Activated T-helper 1 cell treated with anti-CD3 and anti-CD28 coated beads, Interleukin-12 subunit alpha, Interleukin-12 subunit beta, Interleukin-2, Interleukin-4 antibody, amounts not matched to agents 30 ng/mL and 10 ng/mL and 1 ng/mL, durations not matched to agents 14 hours and 24 hours and 36 hours (primary cell): Measurements from ENCODE around the gene OSBPL9. TPM values are rescaled to one million over a fixed set of nuclear protein-coding genes. Genes with fewer than 3 reads are reported as not detected.

Experiments used
- DNase-seq: peaks from one replicate; pipeline ENCODE4 v3.0.0; 2021; ENCODE audit warnings: low spot score
- H3K27ac Mint-ChIP-seq: one replicate; pipeline ENCODE4 v1.8.0; 2021; ENCODE audit warnings: mild to moderate bottlenecking, mixed read lengths
- H3K27me3 Mint-ChIP-seq: one replicate; pipeline ENCODE4 v1.8.0; 2022; ENCODE audit warnings: mild to moderate bottlenecking, moderate library complexity, mixed read lengths; ENCODE audit not compliant: insufficient read depth
- H3K36me3 Mint-ChIP-seq: one replicate; pipeline ENCODE4 v1.8.0; 2021; ENCODE audit warnings: low read depth, mixed read lengths
- H3K4me1 Mint-ChIP-seq: one replicate; pipeline ENCODE4 v1.8.0; 2021; ENCODE audit warnings: low read depth, mixed read lengths
- H3K4me3 Mint-ChIP-seq: one replicate; pipeline ENCODE4 v1.8.0; 2021; ENCODE audit warnings: mild to moderate bottlenecking, moderate library complexity, mixed read lengths
- H3K9me3 Mint-ChIP-seq: one replicate; pipeline ENCODE4 v1.8.0; 2021; ENCODE audit warnings: mixed read lengths
- intact Hi-C: fragments of 100-400 bp; cut with micrococcal nuclease; formaldehyde crosslinking; loops from one replicate; pipeline ENCODE4 v1.15.1; 2024
- total RNA-seq: library from RNA; stranded (reverse); gene quantifications from 2 replicates; pipeline ENCODE4 v1.2.3, GENCODE V29; 2022

Gene OSBPL9
- total RNA-seq, 1 donor from 2014 or later: 48.1 TPM

DNA sequence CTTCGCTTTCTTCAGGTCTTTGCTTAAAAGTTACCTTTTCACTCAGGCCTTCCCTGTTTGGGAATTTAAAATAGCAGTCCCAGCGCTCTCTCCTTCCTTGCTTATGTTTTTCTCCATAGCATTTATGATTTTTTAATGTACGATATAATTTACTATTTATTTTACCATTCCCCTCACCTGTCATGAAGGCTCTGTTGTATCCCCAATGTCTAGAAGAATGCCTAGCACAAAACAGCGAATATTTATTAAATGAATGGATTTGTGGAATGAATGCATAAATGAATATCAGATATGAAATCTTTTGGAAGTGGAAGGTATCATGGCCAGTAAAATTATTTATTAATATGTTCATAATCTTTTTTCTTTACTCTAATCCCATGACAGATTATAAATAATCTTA is 402 bp upstream of the OSBPL9 start:
- Mint-ChIP-seq H3K36me3 (no peaks in the 10 kb centered on the region), H3K27me3 (peaks cover 5% of the 10 kb centered on the region), H3K9me3 (no peaks in the 10 kb centered on the region), H3K4me3 (no peak overlapping the region), H3K4me1 (peaks cover 22% of the 10 kb centered on the region), H3K27ac (no peak overlapping the region)
- DNase-seq: no peak
- intact Hi-C loops: loop anchor here (2.0 to 10.0 kb wide), 5 partner anchors 48 to 1708 kb away; partner anchors contain the start of genes BTF3L4, CC2D1B, LRP8 and TXNDC12

DNA sequence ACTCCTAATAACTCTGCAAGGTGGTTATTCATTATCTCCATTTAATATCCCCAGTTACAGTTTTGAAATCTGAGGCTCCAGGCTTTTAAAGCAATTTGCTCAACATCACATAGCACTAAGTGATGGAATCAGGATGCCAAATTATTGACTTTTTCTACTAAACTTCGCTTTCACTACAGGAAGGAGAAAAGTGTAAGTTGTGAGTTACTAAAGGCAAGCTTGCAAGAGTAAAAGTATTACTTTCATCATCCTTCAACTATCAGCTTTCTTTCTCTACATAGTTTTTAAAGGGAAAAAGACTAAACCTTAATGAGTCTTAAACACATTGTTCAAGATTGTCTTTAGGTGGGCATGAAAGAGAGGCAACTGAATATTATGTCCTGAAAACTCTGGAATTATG is 1.8 kb downstream of the OSBPL9 start:
- Mint-ChIP-seq H3K4me1 (peaks cover 22% of the 10 kb centered on the region), H3K4me3 (peak overlapping the region; percentile 27), H3K9me3 (no peaks in the 10 kb centered on the region), H3K27me3 (no peaks in the 10 kb centered on the region), H3K36me3 (no peaks in the 10 kb centered on the region), H3K27ac (no peak overlapping the region)
- DNase-seq: no peak
- intact Hi-C loops: loop anchor here (5.0 to 10.0 kb wide), 3 partner anchors 439 to 1706 kb away; partner anchors contain the start of genes BTF3L4, CC2D1B, LRP8 and TXNDC12

DNA sequence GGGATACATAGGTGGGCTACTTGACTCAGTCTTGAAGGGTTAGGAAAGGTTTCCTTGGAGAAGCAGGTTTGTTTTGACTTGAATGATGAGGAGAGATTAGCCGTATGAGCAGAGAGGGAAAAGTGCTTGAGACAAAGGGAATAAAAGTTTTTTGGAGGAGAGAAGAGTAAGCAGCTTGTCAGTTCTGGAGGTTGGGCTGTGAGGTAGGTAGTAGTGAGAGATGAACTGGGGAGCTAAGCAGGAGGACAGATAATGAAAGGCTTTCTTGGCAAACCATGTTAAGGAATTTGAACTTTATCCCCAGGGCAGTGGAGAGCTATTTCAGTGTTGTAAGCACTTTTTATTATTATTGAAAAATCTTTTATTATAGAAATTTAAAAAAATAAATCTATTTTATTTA is 3.6 kb downstream of the OSBPL9 start:
- no peak for DNase-seq
- H3K4me1 Mint-ChIP-seq: peaks cover 22% of the 10 kb centered on the region
- intact Hi-C loops: no loop called here
- H3K27me3 Mint-ChIP-seq: no peaks in the 10 kb centered on the region
- no peaks in the 10 kb centered on the region for H3K9me3 Mint-ChIP-seq
- no peak overlapping the region for H3K4me3 Mint-ChIP-seq
- H3K27ac Mint-ChIP-seq: no peak overlapping the region
- no peaks in the 10 kb centered on the region for H3K36me3 Mint-ChIP-seq

DNA sequence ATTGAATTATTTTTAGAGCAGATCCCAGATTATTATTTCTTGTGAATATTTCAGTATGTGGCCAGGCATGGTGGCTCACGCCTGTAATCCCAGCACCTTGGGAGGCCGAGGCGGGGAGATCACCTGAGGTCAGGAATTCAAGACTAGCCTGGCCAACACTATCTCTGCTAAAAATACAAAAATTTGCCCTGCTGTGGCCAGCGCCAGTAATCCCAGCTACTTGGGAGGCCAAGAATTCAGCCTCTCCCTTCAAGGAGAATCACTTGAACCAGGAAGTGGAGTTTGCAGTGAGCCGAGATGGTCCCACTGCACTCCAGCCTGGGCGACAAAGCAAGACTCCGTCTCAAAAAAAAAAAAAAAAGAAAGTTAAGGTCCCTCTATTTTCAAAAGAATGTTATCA is 4.3 kb downstream of the OSBPL9 start:
- H3K36me3 Mint-ChIP-seq: no peaks in the 10 kb centered on the region
- H3K4me1 Mint-ChIP-seq: peaks cover 21% of the 10 kb centered on the region
- DNase-seq: no peak
- intact Hi-C loops: no loop called here
- no peaks in the 10 kb centered on the region for H3K27me3 Mint-ChIP-seq
- no peaks in the 10 kb centered on the region for H3K9me3 Mint-ChIP-seq
- H3K27ac Mint-ChIP-seq: no peak overlapping the region
- no peak overlapping the region for H3K4me3 Mint-ChIP-seq

DNA sequence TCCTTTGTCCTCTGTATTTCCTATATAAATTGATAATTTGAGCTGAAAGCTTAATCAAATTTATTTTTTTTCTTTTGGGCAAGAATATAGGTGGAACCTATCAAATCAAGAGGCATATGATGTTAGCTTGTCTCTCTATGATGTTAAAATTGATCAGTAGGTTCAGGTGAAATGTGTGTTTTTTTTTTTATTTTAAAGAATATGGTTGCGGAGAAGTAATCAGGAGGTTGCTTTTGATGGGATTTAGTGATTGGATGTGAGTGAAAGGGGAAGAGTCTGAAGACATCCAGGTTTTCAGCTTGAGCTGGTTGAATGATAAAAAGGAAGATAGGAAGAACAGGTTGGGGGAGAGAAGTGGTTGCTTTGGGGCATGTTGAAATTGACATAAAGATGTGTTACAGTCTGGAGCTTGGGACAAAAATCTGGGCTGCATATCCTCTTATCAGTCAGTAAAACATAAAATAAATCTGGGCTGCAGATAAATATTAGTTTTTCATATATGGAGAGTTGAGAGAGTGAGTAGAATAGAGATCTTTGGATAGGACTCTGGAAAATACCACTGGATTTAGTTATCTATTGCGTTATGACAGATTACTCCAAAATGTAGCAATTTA is 5.1 kb downstream of the OSBPL9 start:
- H3K4me3 Mint-ChIP-seq: no peak overlapping the region
- no peaks in the 10 kb centered on the region for H3K9me3 Mint-ChIP-seq
- peaks cover 17% of the 10 kb centered on the region for H3K4me1 Mint-ChIP-seq
- H3K27me3 Mint-ChIP-seq: no peaks in the 10 kb centered on the region
- H3K27ac Mint-ChIP-seq: no peak overlapping the region
- no peaks in the 10 kb centered on the region for H3K36me3 Mint-ChIP-seq
- no peak for DNase-seq
- intact Hi-C loops: no loop called here

DNA sequence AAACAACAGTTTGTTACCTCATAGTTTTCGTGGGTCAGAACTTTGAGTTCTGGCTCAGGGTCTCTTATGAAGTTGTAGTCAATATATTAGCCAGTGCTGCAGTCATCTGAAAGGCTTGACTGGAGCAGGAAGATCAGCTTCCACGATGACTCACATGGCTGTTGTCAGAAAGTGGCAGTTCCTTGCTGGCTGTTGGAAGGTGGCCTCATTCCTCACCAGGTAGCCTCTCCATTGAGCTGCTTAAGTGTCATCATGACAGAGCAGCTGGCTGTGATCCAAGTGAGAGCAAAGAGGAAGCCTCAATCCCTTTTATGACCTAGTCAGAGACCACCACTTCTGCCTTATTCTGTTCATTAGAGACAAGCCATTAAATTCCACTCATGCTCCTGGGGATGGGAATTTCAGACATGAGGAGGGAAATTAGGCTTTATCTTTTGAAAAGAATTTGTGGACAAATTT is 5.6 kb downstream of the OSBPL9 start:
- Mint-ChIP-seq H3K4me3 (no peak overlapping the region), H3K4me1 (peaks cover 16% of the 10 kb centered on the region), H3K27me3 (no peaks in the 10 kb centered on the region), H3K9me3 (no peaks in the 10 kb centered on the region), H3K27ac (no peak overlapping the region), H3K36me3 (no peaks in the 10 kb centered on the region)
- intact Hi-C loops: no loop called here
- no peak for DNase-seq

DNA sequence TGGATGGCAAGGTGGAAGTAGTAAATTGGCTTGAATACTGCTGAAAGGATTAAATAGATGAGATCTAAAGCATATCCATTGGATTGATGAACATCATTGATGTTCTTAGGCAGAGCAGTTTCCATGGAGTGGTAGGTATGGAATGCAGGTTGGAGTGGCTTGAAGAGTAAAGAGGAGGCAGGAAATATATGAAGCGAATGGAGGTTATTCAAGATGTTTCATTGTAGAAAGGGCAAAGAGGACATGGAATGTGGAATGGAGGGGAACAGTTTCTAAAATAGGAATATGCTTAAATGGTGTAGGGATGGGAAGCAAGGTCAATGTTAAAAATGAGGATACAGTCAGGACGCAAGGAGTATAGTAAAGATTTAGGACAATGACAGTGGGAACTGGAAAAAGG is 6.1 kb downstream of the OSBPL9 start:
- Mint-ChIP-seq H3K36me3 (no peaks in the 10 kb centered on the region), H3K27me3 (no peaks in the 10 kb centered on the region), H3K4me3 (no peak overlapping the region), H3K9me3 (no peaks in the 10 kb centered on the region), H3K27ac (no peak overlapping the region), H3K4me1 (peaks cover 11% of the 10 kb centered on the region)
- intact Hi-C loops: no loop called here
- no peak for DNase-seq

DNA sequence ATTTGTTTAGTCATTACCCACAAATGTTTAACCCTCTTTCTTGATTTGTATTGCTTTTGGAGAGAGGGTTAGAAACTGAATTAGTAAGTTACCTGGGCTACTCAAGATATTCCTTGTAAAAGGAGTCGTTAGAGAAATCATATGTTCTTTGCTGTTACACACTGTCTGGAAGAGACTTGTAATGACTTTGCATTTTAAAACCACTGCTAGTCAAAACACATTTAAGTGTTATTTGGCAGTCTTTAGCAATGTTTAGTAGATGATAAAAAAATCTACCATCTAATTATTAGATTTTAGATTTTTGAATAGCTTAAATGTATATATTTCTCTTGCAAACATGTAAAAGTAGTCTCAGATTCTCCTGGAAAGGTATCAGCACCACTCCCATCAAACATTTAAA is 6.6 kb downstream of the OSBPL9 start:
- no peak for DNase-seq
- no peak overlapping the region for H3K4me3 Mint-ChIP-seq
- no peaks in the 10 kb centered on the region for H3K9me3 Mint-ChIP-seq
- H3K4me1 Mint-ChIP-seq: peaks cover 7% of the 10 kb centered on the region
- no peak overlapping the region for H3K27ac Mint-ChIP-seq
- no peaks in the 10 kb centered on the region for H3K36me3 Mint-ChIP-seq
- intact Hi-C loops: no loop called here
- no peaks in the 10 kb centered on the region for H3K27me3 Mint-ChIP-seq

DNA sequence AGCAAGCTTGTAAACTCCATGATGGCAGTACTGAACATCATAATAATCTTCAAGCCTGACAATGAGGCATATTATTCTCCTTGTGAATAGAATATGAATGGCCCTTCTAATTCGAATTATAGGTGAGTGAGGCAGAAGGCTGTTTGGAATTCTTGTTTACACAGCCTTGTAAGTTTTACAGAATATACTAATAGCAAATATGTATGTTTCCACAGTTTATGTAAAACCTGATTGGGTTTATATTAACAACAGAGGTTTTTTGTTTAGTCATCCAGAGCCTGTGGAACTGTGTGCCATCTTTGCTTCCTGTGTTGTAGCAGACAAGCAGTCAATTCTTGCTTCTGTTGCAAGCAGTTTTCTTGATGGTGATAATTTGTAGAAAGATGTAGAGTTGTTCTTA is 8.0 kb downstream of the OSBPL9 start:
- no peaks in the 10 kb centered on the region for H3K9me3 Mint-ChIP-seq
- peak overlapping the region; percentile 21 for H3K27ac Mint-ChIP-seq
- no peaks in the 10 kb centered on the region for H3K27me3 Mint-ChIP-seq
- DNase-seq: no peak
- no peaks in the 10 kb centered on the region for H3K36me3 Mint-ChIP-seq
- H3K4me1 Mint-ChIP-seq: peaks cover under 1% of the 10 kb centered on the region
- intact Hi-C loops: no loop called here
- H3K4me3 Mint-ChIP-seq: no peak overlapping the region

DNA sequence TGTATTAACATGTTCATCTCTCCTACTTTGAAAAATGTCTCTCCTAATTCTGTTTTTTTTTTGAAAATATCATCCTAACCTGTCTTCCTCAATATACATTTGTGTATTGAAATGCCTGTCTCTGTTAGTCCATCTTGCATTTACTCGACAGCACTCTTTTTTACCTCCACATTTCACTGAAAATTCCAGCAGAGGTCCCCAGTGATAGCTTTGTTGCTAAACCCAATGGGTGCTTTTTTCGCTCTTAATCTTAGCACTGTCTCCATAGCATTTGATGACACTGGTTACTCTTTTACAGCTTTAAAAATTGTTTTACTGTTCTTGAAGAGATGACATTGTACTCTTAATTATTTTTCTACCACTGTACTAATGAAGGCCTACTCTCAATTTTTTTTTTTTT is 10.8 kb downstream of the OSBPL9 start:
- Mint-ChIP-seq H3K27ac (no peak overlapping the region), H3K36me3 (no peaks in the 10 kb centered on the region), H3K4me3 (no peak overlapping the region), H3K9me3 (no peaks in the 10 kb centered on the region), H3K4me1 (peaks cover 5% of the 10 kb centered on the region), H3K27me3 (no peaks in the 10 kb centered on the region)
- intact Hi-C loops: loop anchor here (1.0 kb wide), 1 partner anchor 142 kb away; no protein-coding TSS in a partner anchor
- DNase-seq: no peak

DNA sequence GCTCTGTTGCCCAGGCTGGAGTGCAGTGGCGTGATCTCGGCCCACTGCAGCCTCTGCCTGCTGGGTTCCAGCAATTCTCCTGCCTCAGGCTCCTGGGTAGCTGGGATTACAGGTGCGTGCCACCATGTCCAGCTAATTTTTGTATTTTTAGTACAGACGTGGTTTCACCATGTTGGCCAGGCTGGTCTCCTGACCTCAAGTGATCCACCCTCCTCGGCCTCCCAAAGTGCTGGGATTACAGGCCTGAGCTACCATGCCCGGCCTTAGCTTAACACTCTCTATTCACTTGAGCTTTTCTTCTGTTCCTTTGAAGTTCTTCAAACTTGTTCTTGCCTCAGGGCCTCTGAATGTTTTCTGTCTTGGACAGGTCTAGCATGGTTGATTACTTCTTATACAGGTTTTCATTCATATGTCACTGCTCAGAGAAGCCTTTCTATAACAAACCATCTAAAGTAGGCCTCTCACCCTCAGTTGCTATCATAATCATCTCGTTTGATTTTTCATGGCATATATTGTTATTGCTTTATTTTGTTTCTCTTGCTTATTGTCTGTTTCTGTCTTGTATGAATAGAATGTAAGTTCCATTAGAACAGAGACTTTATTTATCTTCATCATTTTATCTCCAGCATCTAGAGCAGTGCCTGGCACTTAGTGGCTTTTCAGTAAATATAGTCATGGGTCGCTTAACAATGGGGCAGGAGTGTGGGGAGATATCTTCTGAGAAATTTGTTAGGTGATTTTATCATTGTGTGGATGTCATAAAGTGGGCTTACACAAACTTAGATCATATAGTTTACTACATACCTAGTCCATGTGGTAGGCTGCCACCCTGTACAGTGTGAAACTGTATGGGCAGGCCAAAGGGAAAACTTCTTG is 12.1 kb downstream of the OSBPL9 start:
- H3K27ac Mint-ChIP-seq: no peak overlapping the region
- no peaks in the 10 kb centered on the region for H3K27me3 Mint-ChIP-seq
- H3K9me3 Mint-ChIP-seq: no peaks in the 10 kb centered on the region
- H3K4me3 Mint-ChIP-seq: no peak overlapping the region
- peaks cover 5% of the 10 kb centered on the region for H3K4me1 Mint-ChIP-seq
- DNase-seq: no peak
- H3K36me3 Mint-ChIP-seq: no peaks in the 10 kb centered on the region
- intact Hi-C loops: no loop called here

DNA sequence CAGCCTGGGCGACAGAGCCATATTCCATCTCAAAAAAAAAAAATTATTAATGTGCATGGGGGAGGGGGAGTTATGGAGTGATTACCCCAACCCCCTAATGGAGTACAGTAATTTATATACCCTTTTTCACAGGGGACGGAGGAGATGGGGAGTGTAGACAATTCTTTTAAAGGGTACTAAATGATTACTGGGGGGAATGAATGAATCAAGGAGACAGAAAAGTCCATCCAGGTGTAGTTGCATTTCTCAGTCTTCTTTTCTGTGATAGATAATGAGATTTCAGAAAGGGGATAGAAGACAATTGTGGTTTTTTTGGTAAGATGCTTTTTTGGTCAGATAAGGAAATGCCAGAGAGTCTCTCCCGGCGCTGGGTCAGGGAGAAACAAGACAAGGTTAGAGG is 13.0 kb downstream of the OSBPL9 start:
- Mint-ChIP-seq H3K27ac (no peak overlapping the region), H3K4me1 (peaks cover 5% of the 10 kb centered on the region), H3K4me3 (no peak overlapping the region), H3K27me3 (no peaks in the 10 kb centered on the region), H3K9me3 (no peaks in the 10 kb centered on the region), H3K36me3 (no peaks in the 10 kb centered on the region)
- intact Hi-C loops: no loop called here
- DNase-seq: no peak

DNA sequence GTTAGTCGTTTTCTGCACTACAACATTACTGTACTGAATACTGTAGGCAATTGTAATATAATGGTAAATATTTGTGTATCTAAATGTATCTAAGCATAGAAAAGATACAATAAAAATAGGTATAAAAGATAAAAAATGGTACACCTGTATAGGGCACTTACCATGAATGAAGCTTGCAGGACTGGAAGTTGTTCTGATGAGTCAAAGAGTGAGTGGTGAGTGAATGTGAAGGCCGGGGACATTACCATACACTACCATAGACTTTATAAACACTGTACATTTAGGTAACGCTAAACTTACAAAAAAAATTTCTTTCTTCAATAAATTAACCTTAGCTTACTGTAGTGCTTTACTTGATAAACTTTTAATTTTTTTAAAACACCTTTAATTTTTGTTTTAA is 13.5 kb downstream of the OSBPL9 start:
- Mint-ChIP-seq H3K9me3 (no peaks in the 10 kb centered on the region), H3K27ac (no peak overlapping the region), H3K4me3 (no peak overlapping the region), H3K4me1 (peaks cover 5% of the 10 kb centered on the region), H3K36me3 (no peaks in the 10 kb centered on the region), H3K27me3 (no peaks in the 10 kb centered on the region)
- DNase-seq: no peak
- intact Hi-C loops: no loop called here
